Esophagus muscularis mucosa (tissue), 4 donors: ENCODE data around the gene CXCR2. TPM values are rescaled to one million over a fixed set of nuclear protein-coding genes. Genes with fewer than 3 reads are reported as not detected.

ENCODE experiments used
- DNase-seq: peaks from one replicate; pipeline ENCODE4 v3.0.0-alpha.2; 2017; ENCODE audit errors: extremely low spot score
- H3K27ac ChIP-seq, 4 donors: fragments of 200-600 bp; sonication (generic); replicated peaks in 1 of 4; 1 replicate in 3 of 4; 2 replicates in 1 of 4; pipeline ENCODE4 v1.5.1; 2016 to 2019; ENCODE audit warnings: mild to moderate bottlenecking in 1 of 4
- H3K27me3 ChIP-seq, 4 donors: fragments of 200-600 bp; sonication (generic); one replicate each; pipeline versions ENCODE4 v1.5.1 to v1.6.0; 2016 to 2019
- H3K36me3 ChIP-seq, 4 donors: fragments of 200-600 bp; sonication (generic); one replicate each; pipeline ENCODE4 v1.5.1; 2016 to 2019
- H3K4me1 ChIP-seq, 4 donors: fragments of 200-600 bp; sonication (generic); one replicate each; pipeline ENCODE4 v1.5.1; 2016 to 2019
- H3K4me3 ChIP-seq, 4 donors: fragments of 200-600 bp; sonication (generic); 1 replicate in 2 of 4; 2 replicates in 2 of 4; pipeline ENCODE4 v1.5.1; 2016 to 2019; ENCODE audit warnings: mild to moderate bottlenecking in 4 of 4, moderate library complexity in 1 of 4
- H3K9me3 ChIP-seq, 4 donors: fragments of 200-600 bp; sonication (generic); 1 replicate in 3 of 4; 2 replicates in 1 of 4; pipeline ENCODE4 v1.5.1; 2016 to 2019
- EP300 ChIP-seq: sonication (generic); formaldehyde crosslinking; IDR thresholded peaks from one replicate; pipeline ENCODE4 v1.6.1; 2017; ENCODE audit warnings: antibody characterized with exemption
- POLR2A ChIP-seq: fragments of 450-650 bp; IDR thresholded peaks from one replicate; pipeline ENCODE4 v1.6.1; 2017; ENCODE audit warnings: antibody characterized with exemption, moderate library complexity, mild to moderate bottlenecking, low read depth
- POLR2AphosphoS5 ChIP-seq, 2 donors: sonication (generic); formaldehyde crosslinking; IDR thresholded peaks; one replicate each; pipeline ENCODE4 v1.6.1; 2017; ENCODE audit warnings: antibody characterized with exemption in 2 of 2
- WGBS: methylation state at CpG from one replicate; pipeline ENCODE4 v1.1.5; 2018; 5-methylcytosine and 5-hydroxymethylcytosine counted together
- intact Hi-C: fragments of 100-400 bp; cut with DNase I; formaldehyde crosslinking; loops from one replicate; pipeline ENCODE4 v1.15.1; 2023
- total RNA-seq, 4 donors: library from RNA; depleted of rRNA; stranded (reverse); fragments of >200 nt; gene quantifications; one replicate each; pipeline versions ENCODE4 v1.1.0 to v1.2.1, GENCODE V29; 2016
- TF ChIP-seq, protein P1 (sequence below), 3 experiments: fragments of 200-600 bp in 2 of 3; fragments of 450-650 bp in 1 of 3; sonication (generic) in 2 of 3; IDR thresholded peaks; one replicate each; pipeline ENCODE4 v1.5.1; 2017 to 2019; ENCODE audit warnings: antibody characterized with exemption in 3 of 3, mild to moderate bottlenecking in 2 of 3, moderate library complexity in 1 of 3

The CXCR2 gene
- total RNA-seq, 4 donors from 2014 or later = 0.11 to 2.8 (median 0.42) TPM; not detected in 1

DNA sequence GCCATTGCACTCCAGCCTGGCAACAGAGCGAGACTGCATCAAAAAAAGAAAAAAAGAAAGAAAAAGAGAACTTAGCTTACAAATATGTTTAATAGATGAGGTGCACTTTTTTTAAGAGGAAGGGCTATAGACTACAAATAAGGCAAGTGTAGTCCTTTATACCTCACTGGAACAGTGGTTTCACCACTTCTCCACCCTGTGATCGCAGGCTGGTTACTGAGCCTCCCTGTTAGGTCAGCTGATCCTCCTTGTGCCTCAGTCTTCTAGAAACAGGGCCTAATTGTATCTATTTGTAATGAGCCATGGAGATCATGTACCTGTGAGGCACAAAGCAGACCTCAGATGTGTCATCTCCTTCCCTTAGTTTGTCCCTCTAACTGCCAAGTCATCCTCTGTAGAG, 4.5 kb downstream of the CXCR2 start:
- no peaks in the 10 kb centered on the region for H3K4me1 ChIP-seq
- intact Hi-C loops = no loop called here
- H3K4me3 ChIP-seq = no peak overlapping the region
- H3K27me3 ChIP-seq = peaks cover 0 to 24% (median 0%) of the 10 kb centered on the region in 4 donors
- 88% methylated on average over 2 of the region's 2 CpGs for WGBS
- H3K9me3 ChIP-seq = no peaks in the 10 kb centered on the region
- H3K27ac ChIP-seq = no peak overlapping the region
- TF ChIP-seq POLR2AphosphoS5 (IDR thresholded peaks at IDR 0.05) = no peak
- no peak for TF ChIP-seq EP300
- TF ChIP-seq POLR2A = no peak
- TF ChIP-seq, protein P1, sequence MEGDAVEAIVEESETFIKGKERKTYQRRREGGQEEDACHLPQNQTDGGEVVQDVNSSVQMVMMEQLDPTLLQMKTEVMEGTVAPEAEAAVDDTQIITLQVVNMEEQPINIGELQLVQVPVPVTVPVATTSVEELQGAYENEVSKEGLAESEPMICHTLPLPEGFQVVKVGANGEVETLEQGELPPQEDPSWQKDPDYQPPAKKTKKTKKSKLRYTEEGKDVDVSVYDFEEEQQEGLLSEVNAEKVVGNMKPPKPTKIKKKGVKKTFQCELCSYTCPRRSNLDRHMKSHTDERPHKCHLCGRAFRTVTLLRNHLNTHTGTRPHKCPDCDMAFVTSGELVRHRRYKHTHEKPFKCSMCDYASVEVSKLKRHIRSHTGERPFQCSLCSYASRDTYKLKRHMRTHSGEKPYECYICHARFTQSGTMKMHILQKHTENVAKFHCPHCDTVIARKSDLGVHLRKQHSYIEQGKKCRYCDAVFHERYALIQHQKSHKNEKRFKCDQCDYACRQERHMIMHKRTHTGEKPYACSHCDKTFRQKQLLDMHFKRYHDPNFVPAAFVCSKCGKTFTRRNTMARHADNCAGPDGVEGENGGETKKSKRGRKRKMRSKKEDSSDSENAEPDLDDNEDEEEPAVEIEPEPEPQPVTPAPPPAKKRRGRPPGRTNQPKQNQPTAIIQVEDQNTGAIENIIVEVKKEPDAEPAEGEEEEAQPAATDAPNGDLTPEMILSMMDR (IDR thresholded peaks at IDR 0.05) = no peak
- no peaks in the 10 kb centered on the region for H3K36me3 ChIP-seq
- no peak for DNase-seq

DNA sequence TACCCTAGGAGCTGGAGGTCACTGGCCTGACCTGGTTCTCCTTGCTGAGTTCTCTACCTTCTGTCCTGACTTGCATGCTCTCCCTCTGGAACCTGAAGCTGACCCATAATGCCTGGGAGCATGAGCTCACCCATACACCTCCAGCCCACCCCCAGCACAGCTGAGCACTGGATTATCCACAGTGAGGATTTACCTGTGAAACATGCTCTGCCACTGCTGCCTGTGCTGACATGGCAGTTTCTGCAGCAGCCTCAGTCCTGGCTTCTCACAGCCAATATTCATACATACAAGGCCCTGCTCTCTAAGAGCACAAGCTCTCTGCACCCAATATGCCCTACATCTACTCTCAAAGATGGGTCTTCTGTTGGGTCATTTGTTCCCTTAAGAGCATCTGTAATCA, 5.0 kb downstream of the CXCR2 start:
- H3K4me1 ChIP-seq = no peaks in the 10 kb centered on the region
- H3K9me3 ChIP-seq = no peaks in the 10 kb centered on the region
- H3K27ac ChIP-seq = no peak overlapping the region
- H3K27me3 ChIP-seq = peaks cover 0 to 26% (median 0%) of the 10 kb centered on the region in 4 donors
- intact Hi-C loops = no loop called here
- DNase-seq = no peak
- H3K4me3 ChIP-seq = no peak overlapping the region
- H3K36me3 ChIP-seq = no peaks in the 10 kb centered on the region
- TF ChIP-seq POLR2AphosphoS5 (IDR thresholded peaks at IDR 0.05) (no peak), POLR2A (no peak), EP300 (no peak)
- TF ChIP-seq, protein P1 (IDR thresholded peaks at IDR 0.05) = no peak

GRCh38 chr2:218137514-218137913, 11.7 kb downstream of the CXCR2 start:
- no peak overlapping the region for H3K4me3 ChIP-seq
- H3K27me3 ChIP-seq = peaks cover 0 to 48% (median 0%) of the 10 kb centered on the region in 4 donors
- TF ChIP-seq POLR2AphosphoS5 (IDR thresholded peaks at IDR 0.05) (no peak), POLR2A (no peak), EP300 (no peak)
- TF ChIP-seq, protein P1 (IDR thresholded peaks at IDR 0.05) = no peak
- DNase-seq = no peak
- intact Hi-C loops = no loop called here
- 62% methylated on average over 3 of the region's 3 CpGs for WGBS
- no peaks in the 10 kb centered on the region for H3K4me1 ChIP-seq
- H3K27ac ChIP-seq = no peak overlapping the region
- no peaks in the 10 kb centered on the region for H3K9me3 ChIP-seq
- no peaks in the 10 kb centered on the region for H3K36me3 ChIP-seq

DNA sequence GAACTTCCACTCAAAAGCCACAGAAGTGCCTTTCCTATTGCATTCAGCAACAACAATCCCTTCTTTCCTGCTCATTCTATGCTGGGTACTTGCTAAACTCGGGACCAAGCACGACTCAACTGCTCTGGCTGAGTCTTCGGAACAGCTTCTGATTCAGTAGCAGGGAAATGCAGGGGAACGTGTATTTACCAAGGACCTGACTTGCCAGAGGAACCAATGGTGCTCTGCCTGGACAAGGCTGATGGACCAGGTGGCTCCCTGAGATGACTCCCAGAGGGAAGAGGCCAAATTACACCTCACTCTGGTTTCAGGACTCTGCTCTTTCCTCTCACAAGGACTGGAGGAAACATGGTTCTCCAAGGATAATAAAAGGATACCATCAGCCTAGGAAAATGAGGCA, 12.2 kb downstream of the CXCR2 start:
- no peaks in the 10 kb centered on the region for H3K4me1 ChIP-seq
- no peak overlapping the region for H3K4me3 ChIP-seq
- no peaks in the 10 kb centered on the region for H3K9me3 ChIP-seq
- no peak overlapping the region for H3K27ac ChIP-seq
- intact Hi-C loops = no loop called here
- peaks cover 0 to 48% (median 0%) of the 10 kb centered on the region in 4 donors for H3K27me3 ChIP-seq
- TF ChIP-seq EP300 (no peak), POLR2AphosphoS5 (IDR thresholded peaks at IDR 0.05) (no peak), POLR2A (no peak)
- TF ChIP-seq, protein P1 (IDR thresholded peaks at IDR 0.05) = no peak
- no peaks in the 10 kb centered on the region for H3K36me3 ChIP-seq
- WGBS = 69% methylated on average over 4 of the region's 4 CpGs
- no peak for DNase-seq

GRCh38 chr2:218145124-218145523, 19.3 kb downstream of the CXCR2 start:
- Histone ChIP-seq H3K36me3 (no peaks in the 10 kb centered on the region), H3K4me1 (no peaks in the 10 kb centered on the region), H3K27ac (no peak overlapping the region), H3K9me3 (no peaks in the 10 kb centered on the region), H3K4me3 (no peak overlapping the region), H3K27me3 (peaks cover 0 to 9% (median 0%) of the 10 kb centered on the region in 4 donors)
- WGBS = 52% methylated on average over 3 of the region's 3 CpGs
- intact Hi-C loops = no loop called here
- no peak for TF ChIP-seq POLR2A
- DNase-seq = no peak
